Activated CD4-positive, alpha-beta T cell treated with anti-CD3 and anti-CD28 coated beads for 4 hours (primary cell): ENCODE data around the gene DIO3.

Experiments used
- DNase-seq, 2 donors: peaks; one replicate each; pipeline ENCODE4 v3.0.0-alpha.2; 2020

Gene DIO3

DNA sequence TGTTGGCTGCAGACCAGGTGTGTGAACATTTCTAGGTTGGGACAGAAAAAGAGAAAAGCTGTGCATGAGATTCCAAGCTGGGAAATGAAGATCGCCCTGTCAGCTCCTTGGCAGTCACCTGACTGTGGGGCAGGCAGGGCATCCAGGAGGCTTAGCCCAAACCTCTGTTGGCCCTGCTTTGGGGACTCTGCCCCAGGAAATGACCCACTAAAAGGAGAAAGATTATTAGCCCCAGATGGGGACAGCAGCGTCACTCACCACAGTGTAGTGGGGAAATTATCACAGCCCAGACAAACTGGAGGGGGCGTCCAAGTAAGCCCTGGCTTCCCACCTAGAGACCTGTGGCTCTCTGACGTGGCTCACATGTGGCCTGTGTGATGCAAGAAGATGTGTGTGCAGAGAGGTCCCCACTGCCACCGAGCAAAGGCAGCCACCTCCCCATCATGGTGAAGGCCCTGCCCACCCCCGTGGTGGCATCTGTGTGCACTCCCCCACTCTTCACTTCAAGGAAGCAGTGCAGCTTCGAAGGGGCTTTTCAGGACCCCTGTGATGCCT is 39.1 kb downstream of the DIO3 start:
- no peak for DNase-seq

DNA sequence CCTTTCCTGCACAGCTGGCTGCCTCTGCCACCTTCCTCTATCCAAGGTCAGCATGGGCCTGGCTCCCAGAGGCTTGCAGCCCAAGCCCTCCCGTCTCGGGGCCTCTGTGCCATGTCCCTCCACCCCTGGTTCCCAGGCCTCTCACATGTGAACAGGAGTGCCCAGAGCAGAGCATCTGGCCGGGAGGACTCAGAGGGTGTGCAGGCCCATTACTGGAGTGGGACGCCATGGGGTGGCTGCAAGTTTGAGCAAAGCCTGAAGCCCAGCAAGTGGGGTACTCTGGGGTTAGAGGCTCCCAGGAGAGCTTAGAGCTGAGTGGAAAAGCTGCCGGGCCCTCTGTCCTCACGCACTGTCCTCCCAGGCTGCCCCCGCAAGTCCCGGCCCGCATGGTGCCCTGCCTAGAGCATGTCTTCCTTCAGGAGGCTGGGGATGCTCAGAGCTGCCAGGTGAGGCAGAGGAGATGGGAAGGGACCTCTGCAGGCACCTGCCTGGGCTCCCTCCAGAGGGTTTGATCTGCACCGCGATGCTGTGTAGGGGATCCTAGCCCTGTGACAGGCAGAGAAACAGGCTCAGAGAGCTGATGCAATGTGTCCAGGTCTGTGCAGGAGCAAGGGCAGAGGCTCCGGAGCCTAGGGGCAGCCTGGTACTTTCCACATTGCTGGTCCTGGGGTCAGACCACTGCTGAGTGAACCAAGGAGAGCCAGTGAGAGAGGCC is 39.8 kb downstream of the DIO3 start:
- no peak for DNase-seq

DNA sequence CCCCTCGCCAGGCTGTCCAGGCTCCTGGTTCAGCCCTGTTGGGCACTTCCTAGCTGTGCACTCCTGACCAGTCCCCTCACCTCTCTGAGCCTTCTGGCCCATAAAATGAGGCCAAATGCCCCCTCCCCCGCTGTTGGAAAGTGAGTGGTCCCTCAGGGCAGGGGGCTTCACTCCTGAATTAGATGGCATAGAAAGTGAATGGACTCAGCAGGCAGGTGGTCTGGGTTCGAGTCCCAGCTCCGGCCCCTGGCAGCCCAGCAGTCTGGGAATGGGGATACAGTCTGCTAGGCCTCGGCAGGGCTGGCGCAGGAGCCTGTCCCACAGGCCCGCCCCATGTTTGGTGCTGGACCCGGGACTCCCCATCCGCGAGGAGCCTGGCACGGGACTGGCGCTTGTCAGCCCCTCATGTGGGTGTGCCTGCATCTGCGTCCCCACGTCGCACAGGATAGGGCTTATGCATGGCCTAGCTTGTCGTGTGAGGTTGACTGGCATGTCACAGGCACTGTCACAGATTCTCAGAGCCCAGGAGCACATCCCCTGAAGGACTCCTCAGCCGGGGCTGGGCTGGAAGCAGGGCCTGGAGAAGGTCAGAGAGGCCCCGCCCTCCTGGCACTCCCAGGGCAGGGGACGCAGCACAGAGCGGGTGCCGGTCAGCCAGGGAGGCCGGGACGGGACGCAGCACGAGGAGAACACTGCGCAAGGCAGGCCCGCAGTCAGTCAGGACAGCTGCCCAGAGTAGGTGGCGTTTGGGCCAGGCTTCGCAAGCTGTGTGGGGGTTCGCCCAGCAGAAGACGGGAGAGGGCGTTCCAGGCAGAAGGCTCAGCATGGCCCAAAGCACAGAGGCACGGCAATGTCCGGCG is 40.5 kb downstream of the DIO3 start:
- no peak for DNase-seq

DNA sequence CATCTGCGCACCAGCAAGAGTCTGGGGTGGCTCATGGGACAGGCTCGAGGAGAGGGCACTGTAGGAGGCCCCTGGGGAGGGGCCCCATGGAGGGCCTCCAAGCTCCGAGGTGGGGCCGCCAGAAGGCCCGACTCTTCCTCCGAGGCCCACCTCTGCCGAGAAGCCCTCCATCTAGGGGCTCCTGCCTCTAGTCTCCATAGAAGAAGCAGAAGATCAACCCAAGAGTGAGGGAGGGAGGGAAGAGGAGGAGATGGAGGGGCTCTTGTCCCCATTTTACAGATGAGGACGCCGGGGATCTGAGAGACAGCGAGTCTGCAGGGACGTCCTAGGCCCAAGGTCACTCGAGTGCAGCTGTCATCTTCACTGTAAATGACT is 41.2 kb downstream of the DIO3 start:
- no peak for DNase-seq

DNA sequence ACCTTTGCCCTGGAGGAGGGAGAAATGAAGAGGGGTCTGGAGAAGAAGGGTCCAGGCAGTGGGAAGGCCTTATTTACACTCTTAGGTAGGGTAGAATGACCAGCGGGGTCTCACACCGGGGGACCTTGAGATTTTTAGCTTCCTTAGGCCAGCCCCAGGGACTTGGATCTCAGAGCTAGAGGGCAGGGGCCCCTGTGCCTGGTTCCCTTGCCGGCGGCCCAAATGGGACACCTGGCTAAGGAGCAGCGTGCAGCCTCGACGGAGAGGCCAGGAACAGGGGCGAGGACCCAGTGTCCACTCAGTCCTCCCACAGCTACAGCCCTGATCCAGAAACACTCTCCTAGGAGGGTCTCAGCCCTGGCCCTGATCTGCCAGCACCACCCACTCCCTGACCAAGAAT is 41.8 kb downstream of the DIO3 start:
- DNase-seq, result no peak

DNA sequence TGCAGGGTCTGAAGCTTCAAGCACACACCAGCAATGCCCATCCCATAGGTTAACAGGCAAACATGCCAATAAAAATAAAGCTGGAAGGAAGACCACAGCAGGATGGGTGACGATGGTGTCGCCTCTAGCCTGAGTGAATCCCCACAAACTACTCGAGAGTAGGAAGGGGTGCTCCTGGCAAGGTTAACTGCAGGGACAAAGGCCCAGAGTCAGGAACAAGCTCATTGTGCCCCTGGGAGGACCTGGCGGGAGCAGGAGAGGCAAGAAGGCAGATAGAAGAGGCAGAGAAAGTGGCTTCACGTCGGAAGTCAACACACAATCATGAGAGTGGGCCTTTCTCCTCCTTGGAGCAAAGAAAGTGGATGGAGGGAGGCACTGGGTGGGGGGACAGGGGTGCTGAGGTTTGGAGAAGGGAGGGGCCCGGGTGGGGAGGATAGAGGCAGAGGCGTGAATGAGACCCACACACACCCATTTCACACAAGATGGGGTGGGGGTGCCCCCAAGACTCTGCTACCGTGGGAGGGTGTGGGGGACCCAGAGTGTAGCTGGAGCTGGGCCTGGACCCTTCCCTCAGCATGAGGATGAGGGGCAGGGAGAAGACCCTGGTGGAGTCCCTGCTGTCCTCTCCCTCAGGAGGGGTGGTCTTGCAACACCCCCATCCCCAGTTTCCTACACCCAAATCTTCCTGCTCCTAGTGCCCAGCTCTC is 43.1 kb downstream of the DIO3 start:
- no peak for DNase-seq

GRCh38 chr14:101604935-101605780 is 43.9 kb downstream of the DIO3 start:
- no peak for DNase-seq

DNA sequence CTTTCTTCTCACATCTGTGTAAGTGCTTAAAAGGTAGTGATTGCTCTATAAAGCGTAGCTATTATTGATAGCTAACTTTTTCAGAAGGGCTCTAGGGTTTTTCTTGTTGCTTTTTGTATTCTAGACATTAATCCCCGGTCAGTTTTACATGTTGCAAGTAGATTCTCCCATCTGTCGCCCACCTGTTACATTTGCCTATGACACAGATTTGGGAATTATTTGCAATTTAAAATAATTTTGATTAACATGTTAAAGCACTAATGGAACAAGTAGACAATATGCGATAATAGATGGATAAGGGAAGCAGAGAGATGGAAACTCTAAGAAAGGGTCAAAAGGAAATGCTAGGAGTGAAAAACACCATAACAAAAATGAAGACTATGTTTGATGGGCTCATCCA is 44.5 kb downstream of the DIO3 start:
- no peak for DNase-seq
